GM21515 (cell line): ENCODE results near the gene UCK1.

ENCODE experiments used
- ATAC-seq: cut with Tn5 transposase; IDR thresholded peaks from one replicate; pipeline ENCODE4 v1.9.1; 2021; ENCODE audit not compliant: unreplicated experiment

The UCK1 gene

DNA sequence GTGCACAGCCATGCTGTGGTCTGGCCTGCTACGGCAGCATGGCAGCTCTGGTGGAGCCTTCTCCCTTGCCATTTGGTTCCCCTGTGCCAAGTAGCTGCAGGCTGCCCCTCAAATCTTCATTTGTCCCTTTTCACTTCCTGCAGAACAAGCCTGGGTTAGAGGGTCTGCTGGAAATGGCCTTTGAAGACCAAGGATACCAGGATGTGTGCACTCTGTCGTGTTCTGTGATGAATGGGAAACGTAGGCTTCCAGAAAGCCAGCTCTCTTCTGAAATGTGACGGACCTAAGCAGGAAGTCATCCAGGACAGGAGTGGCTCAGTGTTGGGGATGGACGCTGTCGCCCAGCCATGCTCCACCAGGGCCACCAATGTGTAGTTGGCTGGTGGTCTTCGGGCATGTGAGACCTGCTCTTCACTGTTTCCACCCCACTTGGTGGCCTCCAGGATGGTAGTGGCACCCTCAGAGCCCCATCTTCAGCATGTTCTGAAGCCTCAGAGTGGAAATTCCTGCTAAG lies 31.8 kb downstream of the UCK1 start:
- no peak for ATAC-seq

DNA sequence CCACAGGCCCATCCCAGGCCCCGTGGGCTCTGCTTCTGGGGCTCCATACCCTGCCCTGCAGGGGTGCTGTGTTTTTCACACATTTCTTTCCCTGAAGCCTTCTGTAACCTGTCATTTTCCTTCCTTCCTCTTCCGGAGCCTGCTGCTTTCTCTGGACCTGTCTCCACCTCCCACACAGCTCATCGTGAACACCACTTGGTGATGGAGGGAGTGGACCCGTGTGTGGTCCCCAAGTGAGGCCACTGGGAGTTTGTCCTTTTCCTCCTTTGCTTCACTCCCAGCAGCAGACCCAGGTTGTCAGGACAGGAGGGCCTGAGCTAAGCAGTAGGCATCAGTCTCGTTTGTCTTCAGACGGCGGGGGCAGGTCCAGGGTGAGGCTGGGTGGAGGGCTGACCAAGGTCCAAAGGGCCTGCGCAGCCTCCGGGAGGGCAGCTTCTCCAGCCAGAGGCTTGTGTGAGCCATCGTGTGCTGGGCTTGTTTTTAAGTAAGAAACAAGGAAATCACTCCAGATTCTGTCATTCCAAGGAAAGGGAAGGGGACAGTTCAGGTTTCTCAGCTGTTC lies 34.1 kb downstream of the UCK1 start:
- ATAC-seq: no peak

DNA sequence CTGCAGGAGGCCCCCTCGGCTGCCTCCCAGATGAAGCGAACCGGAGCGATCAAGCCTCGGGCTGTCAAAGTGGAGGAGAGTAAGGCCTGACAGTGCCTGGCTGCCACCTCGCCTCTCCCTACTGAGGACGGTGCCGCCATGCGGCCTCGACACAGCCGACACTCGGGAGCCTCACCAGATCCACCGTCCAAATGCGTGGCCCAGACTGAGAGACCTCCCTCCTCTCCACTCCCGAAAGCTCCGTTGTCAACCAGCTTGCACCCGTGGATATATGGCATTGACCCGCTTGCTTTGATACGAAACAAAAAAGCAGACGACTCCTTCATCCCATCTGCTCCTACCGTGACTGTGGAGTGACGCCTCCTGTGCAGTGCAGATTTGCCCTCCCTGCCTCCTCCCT lies 35.3 kb downstream of the UCK1 start:
- ATAC-seq: no peak

DNA sequence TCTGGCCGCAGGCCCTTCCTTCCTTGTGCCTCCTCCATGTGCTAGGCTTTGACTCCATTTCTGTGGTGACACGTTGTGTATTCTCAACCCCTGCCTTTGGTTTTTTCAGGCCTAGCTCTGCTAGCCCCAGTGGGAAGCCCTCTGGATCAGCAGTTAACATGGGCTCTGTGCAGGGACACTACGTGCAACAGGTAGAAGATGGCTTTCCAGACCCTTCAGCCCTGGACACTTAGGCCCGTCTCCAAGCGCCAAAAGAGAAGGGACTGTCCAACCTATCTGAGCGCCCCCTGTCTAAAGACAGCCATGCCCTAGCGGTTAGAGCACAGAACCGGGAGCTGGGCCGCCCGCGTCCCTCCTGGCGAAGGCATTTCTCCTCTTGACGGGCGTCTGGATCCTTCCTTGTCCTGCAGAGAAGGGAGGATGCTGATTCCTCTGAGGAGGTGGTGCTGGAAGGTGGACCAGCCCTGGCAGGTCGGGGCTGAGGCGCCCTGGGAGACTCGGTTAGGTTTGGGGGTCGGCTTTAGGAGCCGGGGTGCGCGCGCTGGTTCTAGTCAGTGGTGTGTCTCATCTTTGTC lies 36.7 kb downstream of the UCK1 start:
- no peak for ATAC-seq

DNA sequence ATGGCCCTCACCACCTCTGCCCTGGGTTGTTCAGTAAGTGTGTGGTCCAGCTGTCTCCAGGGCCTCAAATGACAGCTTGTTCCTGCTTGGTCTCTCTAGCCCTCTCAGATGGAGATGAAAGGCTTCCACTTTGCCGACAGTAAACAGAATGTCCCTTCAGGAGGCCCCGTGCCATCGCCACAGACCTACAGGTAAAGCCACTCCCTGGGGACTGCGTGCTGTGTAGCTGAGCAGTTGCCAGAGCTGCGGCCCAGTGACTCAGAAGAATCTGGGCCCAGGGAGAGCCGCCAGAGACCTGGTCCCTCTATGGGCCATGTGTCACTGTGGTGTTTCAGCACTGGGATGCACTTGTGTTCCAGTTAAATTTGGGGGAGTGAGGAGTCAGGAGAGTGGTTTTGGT lies 39.0 kb downstream of the UCK1 start:
- no peak for ATAC-seq

DNA sequence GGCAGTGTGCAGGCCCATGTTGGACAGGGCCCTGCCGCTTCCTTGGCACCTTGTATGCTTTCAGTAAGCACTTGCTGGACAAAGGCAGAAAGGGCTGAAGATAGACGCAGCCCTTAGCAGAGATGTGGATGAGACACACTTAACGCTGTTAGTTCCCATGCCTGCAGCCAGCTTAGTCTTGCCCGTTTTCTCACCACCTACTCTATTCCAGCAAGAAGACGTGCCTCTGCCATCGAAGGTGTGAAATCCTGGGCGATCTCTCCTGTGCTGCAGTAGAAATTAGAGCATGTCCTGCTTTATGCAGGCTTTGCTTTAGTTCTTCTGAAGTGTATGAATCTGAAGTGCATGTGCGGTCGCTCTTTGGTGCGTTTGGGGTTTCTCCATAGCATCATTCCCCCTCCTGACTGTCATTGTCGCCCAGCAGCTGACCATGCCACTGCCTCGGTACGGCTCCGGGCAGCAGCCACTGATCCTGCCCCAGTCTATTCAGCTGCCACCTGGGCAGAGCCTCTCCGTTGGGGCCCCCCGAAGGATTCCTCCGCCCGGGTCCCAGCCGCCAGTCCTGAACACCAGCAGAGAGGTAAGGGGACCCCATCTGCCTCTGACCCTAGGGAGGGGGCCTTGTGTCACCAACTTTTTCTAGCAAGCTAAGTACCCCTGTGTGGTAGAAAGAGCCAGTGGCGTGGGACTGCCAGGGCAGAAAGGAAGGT lies 39.9 kb downstream of the UCK1 start:
- ATAC-seq: no peak

DNA sequence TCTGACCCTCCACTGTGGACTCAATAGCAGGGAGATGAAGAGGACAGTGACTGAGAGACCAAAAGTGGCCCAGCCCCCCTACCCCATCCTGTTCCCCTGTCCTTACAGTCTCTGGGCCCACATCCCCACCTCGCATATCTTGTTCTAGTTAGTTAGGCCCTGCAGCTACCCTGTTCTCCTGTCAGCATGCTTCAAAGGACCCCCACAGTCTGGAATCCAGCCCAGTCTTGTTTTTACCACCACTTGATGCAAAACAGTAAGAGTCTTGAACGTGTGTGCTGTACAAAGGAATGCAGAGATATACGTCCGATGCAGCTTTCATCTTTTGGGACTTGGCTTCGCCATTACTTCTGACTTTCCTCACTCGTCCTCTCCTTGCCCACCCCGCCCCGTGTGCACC lies 40.5 kb downstream of the UCK1 start:
- no peak for ATAC-seq

DNA sequence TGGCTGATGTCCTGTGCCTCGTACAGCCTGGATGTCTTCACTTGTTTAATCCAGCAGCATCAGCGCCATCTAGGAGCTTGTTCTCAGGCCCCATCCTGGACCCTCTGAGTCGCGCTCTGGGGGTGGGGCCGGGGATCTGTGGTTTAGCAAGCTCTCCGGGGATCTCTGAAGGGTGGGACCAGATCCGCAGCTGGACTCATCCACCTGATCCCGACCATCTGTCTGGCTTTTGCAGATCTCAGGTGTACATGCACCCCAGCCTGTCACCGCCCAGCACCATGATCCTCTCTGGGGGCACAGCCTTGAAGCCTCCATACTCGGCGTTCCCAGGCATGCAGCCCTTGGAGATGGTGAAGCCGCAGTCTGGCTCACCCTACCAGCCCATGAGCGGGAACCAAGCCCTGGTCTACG lies 43.4 kb downstream of the UCK1 start:
- ATAC-seq: no peak

DNA sequence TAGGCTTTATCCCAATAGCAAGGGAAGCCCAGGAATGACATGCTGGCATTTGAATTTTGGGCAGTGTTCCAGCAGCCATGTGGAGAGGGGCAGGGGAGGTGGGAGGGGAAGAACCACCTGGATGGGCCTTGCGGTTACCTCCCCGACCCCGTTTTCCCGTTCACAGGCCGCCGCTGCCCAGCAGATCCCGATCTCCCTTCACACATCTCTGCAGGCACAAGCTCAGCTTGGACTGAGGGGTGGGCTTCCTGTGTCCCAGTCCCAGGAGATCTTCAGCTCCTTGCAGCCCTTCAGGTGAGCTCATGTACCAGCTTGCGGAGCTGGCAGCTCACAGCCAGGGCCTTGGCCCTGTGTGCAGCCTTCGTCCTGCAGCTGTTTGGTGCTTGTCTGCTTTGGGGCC lies 44.1 kb downstream of the UCK1 start:
- ATAC-seq: no peak

DNA sequence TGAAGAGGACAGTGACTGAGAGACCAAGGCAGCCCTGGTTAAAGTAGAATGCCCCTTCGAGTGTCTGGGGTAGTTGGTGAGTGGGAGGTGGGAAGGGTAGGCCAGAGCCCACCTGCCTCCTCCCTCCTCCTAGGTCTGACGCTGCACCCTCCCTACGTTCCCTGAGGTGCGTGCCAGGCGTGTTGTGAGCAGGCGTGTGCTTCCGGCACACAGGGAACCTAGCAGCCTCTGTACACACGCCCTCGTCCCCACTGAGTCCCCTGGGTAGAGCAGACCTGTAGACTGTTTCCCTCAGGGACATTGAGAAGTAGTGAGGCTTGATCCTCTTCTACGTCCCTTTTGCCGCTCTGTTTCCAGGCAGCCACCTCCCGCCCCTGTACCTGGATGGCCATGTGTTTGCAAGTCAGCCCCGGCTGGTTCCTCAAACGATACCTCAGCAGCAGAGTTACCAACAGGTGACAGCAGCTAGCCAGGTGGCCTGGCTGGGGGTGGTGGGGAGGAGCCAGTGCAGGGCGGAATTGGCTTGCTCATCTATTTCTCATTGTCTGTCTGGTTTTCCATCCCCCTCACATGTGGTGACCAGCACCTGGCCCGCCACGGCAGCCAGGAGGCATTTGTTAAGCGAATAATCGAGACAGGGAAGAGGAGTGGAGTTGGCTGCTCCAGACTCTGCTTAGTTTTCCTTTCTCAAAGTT lies 45.2 kb downstream of the UCK1 start:
- no peak for ATAC-seq

DNA sequence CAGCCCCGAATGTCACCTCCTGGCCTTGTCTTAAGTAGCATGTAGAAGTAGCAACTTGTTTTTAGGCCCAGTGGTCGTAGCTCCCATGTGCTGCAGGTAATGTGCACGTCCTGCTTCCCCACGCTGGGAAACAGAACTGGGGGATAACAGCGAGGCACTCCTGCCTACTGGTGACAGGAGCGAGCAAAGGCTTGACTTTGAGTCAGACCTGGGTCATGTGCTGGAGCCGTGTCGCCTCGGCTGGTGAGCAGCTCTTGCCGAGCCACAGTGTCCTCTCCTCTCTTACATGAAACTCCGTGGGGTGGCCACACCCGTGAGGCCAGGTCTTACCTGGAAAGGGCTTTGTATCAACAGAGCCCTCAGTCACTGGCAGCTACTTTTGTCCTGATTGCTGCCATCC lies 45.9 kb downstream of the UCK1 start:
- ATAC-seq: no peak

DNA sequence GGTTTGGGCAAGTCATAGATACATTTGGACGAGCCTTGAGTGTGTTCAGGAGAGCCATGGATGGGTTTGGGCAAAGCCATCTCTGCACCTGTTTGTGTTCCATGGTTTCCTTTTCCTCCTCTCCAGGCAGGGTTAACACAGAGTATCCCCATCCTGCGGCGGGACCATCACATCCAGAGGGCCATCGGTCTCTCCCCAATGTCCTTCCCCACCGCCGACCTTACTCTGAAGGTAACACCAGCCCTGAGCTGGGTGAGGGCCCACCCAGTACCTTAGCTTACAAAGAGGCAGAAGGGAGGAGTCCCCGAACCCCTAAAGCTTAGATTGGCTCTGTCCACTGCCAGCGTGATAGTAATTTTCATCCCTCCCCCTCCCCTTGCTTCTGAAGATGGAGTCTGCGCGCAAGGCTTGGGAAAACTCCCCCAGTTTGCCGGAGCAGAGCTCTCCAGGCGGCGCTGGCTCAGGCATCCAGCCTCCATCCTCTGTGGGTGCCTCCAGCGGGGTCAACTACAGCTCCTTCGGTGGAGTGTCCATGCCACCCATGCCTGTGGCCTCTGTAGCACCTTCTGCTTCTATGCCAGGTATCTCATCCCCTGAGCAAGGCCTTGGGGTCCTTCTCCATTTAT lies 46.4 kb downstream of the UCK1 start:
- no peak for ATAC-seq

DNA sequence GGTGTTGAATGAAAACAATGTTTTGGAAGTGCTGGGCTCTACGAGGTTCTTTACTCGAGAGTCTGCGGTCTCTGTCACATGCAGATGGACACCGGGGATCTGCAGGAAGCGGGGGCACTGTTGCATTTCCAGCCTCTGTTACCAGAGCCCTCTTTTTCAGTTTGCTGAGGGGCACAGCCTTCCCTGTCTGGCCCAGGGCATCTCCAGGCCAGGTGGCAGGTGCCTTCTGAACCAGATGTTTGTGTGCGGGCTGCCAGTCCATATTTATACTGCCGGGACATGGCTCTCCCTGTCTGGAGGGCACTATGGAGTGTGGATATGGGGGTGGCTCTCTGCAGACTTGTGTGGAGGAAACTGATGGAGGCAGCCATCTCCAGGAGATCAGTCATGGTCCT lies 47.0 kb downstream of the UCK1 start:
- ATAC-seq: no peak

DNA sequence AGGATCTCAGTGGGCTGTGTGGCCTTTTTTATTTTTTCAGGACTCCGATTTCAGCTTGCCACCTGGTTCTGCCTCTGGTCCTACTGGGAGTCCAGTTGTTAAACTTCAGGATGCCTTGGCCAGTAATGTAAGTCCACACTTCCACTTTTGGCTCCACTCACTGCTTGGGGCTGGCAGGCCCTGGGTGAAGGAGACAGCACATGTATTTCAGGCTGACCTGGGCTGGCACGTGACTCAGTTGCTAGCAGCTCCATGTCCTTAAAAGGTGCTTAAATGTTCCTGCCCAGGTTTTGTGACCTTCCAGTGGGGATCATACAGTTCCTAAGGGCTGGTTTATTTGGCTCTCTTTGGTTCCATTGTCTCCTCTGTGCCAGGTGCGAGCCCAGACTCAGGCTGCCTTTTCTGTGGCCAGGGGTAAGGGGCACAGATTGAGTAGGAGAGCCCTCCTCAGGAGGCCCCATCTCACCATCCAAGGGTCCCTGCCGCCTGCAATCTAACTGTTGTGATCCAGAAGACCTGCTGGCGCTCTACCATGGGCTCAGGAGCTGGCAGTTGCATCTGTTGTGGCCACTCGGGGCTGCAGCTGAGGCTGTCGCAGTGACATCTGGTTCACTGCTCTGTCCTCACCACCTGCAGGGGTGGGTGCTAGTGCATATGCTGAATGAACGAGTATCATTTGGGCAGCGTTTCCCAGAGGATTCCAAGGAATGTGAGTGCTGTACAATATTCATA lies 47.6 kb downstream of the UCK1 start:
- ATAC-seq: no peak

DNA sequence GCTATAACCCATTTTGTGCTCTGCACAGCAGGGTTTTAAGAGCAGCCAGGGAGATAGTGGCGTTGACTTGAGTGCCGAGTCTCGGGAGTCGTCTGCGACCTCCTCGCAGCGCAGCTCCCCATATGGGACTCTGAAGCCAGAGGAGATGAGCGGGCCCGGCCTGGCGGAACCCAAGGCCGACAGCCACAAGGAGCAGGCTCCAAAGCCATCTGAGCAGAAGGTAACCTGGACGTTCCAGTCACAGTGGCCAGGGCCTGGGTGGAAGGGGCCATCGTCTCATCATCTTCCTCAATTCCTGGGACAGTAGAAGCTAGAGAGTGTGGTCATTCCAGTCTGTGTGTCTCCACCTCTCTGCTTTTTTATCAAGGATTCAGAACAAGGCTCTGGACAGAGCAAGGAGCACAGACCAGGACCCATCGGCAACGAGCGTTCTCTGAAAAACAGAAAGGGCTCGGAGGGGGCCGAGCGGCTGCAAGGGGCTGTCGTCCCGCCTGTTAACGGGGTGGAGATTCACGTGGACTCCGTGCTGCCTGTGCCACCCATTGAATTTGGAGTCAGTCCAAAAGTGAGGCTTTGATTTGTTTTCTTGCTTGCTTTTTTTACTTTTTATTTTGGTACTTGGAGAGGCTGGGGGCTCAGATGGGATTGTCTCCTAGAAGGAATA lies 48.6 kb downstream of the UCK1 start:
- no peak for ATAC-seq

DNA sequence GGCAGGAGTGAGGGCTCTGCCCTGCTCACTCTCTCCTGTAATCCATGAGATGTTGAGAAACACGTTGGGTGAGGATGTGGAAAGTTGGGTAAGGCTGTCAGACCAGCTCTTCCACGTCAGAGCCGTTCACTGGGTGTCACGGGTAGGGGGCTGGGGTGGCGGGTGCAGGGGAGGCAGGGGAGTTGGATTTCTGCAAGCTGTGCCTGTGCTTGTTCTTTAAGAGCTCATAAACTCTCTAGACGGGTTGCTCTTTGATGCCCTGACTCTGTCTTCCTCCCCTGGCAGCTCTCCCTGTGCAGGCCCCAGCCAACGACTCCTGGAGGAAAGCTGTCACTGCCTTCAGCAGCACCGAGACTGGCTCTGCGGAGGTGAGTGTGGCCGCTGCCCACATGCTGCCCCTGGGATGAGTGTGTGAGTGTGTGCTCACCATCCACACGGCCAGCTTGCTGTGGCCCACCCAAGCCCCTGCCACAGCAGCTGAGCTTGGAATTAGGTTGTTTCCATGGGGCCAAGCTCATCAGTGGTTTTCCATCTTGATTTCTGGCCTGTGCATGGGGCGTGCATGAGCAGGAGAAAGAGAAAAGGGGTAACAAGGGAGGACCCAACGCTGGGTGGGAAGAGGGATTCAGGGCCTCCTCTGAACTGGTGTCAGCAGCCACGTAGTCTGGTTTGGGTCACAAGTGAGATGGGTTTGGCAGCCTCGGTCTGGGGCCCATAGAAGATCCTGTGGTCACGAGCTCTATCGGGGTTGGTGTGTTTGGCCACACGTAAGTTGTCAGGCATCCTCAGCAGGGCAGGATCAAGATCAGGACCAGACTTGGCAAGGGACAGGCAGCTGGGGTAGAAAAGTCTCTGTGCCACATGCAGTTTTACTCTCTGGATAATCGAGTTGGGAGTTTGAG lies 49.4 kb downstream of the UCK1 start:
- ATAC-seq: no peak

DNA sequence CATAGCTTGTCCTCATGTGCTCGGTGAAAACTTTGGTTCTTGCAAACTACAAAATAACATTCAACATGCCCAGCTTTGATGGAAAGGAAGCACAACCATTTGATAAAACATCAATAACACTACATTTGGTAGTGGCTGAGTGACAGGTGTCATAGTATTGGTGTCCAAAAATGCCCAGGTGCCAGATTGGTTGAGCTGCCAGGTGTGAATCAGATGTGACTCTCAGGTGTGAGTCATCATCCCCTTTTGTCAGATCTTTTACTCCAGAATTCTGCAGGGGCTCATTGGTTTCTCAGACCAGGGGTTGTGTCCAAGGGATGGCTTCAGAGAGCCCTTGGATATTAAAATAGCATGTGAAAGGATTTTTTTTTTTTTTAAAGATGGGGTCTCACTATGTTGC lies 50.8 kb downstream of the UCK1 start:
- no peak for ATAC-seq

DNA sequence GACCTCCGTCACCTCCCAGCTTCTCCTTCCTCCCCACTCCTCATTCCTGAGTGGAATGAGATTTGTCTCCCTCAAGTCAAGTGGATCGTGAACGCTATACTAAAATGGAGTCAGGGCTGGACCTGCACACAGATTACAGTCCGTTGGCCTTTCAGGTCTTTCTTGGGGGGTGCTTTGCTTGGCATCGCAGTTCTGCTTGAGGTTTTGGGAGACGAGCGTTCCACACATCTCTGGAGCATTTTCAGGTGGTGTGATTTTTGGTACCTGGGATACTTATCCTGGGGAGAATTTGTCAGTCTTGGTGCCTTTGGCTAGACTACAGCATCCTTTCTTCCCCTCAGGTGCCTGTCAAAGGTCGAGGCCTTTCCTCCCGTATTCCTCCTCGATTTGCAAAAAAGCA lies 52.2 kb downstream of the UCK1 start:
- ATAC-seq: no peak

DNA sequence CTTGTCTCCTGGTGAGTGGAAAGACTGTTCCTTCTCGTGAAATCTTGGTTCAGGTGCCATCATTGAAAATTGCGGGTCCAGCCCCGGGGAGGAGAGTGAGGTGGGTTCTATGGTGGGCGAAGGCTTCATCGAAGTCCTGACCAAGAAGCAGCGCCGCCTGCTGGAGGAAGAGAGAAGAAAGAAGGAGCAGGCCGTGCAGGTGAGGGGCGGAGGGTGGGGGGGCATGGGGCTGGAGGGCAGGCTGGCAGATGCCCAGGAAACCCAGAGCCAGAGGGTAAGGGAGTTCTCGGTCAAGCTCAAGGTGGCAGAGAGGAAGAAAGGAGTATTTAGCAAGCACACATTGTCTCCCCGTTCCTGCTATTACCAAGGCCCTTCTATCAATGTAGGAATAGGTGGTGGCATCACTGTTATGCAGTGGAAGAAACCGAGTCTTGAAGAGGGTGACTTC lies 52.6 kb downstream of the UCK1 start:
- ATAC-seq: no peak
